NCI-H1417 (cell line): ENCODE measurements around the gene MEG3.
"Not testable (repeated sequence)": the region's sequence is repeated elsewhere in the genome, so short reads cannot be mapped to it uniquely, and the experiment has no call there.

Experiments
- DNase-seq, 3 experiments: peaks; one replicate each; lab custom pipeline; 2025; lab: John Stamatoyannopoulos, UW

The MEG3 gene

DNA sequence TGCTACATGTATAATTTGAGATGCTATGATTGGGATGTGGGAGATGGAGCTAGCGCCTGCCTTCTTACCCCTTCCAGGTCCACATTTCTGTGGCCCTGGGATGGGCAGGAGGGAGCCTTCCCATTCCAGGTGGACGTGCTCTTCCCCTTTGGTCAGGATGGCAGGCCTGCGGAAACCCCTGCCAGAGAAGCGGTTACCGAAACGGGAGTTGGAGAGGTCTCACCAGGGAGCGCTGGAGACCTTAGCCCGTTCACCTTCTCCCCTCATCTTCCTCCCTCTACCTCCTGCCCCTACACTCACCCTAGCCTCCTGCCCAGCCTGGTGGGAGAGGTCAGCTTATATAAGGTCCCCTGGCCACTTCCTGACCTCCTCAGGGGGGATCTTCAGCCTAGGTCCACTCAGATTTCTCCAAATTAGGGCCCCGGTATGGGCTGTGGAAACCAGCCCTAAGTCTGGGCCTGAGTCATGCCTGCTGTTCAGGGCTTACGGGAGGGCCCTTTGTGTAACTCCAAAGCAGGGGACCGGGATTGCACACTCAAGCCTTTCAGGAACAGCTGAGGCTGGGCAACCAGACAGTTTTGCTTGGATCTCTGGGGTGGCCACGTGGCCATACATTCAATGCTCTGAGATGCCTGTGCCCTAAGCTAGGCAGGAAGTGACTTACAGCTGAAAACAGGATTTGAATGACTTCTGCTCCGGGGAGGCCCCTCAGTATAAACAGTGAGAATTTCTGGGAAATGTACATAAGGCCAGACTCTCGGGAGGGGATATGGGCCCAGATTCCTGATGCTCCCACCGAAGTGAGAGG, 10.2 kb upstream of the MEG3 start:
- no peak for DNase-seq

- DNase-seq: no peak
These were observed 9.5 kb upstream of the MEG3 start for GRCh38 chr14:100816286-100816949.

- DNase-seq: no peak
These were observed 8.7 kb upstream of the MEG3 start for GRCh38 chr14:100816950-100817901.

- DNase-seq: no peak
These were observed 7.7 kb upstream of the MEG3 start for GRCh38 chr14:100818221-100818699.

- not testable (repeated sequence) for DNase-seq
These were observed 7.0 kb upstream of the MEG3 start for GRCh38 chr14:100818923-100819322.

DNA sequence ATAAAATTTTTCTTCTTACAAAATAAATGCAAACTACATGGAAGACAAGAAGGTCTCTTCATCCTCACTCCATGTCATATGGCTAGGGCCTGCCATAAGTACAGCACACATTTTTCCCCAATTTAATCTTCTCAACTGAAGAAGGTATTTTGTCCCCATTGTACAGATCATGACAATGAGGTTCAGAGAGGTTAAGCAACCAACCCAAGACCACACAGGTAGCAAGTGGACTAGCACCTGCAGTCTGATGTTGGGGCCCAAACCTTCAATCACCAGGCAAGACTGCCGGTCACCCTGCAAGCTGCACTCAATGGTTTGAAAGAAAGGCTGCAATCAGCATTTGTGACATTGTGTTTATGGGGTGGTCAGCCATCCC, 6.5 kb upstream of the MEG3 start:
- no peak for DNase-seq

DNA sequence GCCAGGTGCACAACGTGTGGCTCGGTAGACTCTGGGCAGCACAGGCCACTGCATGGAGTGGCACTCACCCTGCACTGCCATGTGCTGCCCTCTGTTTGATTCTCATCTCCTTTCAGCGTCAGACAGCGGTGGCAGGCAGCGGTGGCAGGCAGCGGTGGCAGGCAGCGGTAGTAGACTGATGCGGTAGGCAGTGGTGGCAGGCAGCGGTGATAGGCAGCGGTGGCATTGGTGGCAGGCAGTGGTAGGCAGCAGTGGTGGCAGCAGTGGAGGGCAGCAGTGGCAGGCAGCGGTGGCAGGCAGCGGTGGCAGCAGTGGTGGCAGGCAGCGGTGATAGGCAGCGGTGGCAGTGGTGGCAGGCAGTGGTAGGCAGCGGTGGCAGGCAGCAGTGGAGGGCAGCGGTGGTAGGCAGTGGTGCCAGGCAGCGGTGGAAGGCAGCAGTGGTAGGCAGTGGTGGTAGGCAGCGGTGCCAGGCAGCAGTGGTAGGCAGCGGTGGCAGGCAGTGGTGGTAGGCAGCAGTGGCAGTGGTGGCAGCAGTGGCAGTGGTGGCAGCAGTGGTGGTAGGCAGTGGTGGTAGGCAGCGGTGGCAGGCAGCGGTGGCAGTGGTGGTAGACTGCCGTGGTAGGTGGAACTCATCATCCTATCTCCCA, 6.0 kb upstream of the MEG3 start:
- DNase-seq: no peak

- DNase-seq: no peak
These were observed 5.0 kb upstream of the MEG3 start for GRCh38 chr14:100820957-100821356.

- no peak for DNase-seq
These were observed 3.9 kb upstream of the MEG3 start for GRCh38 chr14:100822013-100822412.

GRCh38 chr14:100822532-100823296, 3.2 kb upstream of the MEG3 start:
- DNase-seq: no peak

GRCh38 chr14:100823413-100824080, 2.4 kb upstream of the MEG3 start:
- DNase-seq: no peak

DNA sequence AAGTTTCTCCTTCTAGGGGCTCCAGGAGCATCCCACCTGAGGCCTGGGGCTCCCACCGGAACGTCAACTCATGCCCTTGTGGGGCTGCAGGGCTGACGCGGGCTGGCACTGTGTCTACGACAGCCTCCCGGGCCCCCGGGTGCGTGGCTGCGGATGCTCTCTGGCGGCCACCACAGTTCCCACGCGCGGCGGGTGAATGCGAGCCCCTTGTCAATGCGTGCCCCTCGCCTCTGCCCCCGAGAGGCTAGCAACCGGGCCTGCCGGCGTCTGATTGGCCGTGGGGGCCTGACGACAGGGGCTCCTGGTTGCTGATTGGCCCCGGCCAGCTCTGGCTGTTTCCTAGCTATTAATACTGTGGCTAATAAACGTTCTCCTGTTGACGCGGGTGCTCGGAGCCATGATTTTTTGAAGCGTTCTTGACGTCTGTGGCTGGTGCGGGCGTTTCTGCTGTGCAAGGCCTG, 1.8 kb upstream of the MEG3 start:
- no peak for DNase-seq

- no peak for DNase-seq
These were observed 811 bp upstream of the MEG3 start for GRCh38 chr14:100824901-100825712.

DNA sequence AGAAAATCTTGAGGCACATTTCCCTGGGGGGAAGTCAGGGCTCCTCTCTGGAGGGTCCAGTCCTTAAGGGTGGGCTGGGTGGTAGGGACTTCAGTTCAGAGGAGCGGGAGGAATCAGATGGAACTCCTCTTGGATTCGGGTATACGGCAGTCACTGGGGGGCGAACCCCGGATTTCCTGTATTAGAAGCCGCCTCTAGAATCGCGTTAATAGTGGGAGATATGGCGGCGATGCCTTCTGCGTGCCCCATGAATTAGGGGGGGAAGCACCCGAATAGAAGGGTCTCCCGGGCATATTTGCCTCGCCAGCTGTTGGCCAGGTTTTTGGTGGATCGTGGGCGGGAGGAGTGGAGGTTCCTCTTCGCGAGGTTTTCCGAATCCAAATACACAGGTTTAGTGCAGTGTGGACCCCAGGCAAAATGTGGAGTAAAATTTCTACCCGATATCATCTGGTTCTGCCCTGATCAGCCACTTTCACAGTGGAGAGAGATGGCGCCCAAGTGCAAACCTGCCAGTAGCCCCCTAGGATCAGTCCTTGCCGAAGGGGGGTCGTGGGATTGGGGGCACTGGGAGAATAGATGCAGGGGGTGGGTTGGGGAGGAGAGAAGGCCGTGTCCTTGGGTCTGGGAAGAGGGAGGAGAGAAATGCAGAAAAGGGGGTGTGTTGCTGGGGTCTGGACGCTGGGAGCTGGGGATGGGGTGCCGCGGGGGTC, 628 bp downstream of the MEG3 start:
- no peak for DNase-seq

DNA sequence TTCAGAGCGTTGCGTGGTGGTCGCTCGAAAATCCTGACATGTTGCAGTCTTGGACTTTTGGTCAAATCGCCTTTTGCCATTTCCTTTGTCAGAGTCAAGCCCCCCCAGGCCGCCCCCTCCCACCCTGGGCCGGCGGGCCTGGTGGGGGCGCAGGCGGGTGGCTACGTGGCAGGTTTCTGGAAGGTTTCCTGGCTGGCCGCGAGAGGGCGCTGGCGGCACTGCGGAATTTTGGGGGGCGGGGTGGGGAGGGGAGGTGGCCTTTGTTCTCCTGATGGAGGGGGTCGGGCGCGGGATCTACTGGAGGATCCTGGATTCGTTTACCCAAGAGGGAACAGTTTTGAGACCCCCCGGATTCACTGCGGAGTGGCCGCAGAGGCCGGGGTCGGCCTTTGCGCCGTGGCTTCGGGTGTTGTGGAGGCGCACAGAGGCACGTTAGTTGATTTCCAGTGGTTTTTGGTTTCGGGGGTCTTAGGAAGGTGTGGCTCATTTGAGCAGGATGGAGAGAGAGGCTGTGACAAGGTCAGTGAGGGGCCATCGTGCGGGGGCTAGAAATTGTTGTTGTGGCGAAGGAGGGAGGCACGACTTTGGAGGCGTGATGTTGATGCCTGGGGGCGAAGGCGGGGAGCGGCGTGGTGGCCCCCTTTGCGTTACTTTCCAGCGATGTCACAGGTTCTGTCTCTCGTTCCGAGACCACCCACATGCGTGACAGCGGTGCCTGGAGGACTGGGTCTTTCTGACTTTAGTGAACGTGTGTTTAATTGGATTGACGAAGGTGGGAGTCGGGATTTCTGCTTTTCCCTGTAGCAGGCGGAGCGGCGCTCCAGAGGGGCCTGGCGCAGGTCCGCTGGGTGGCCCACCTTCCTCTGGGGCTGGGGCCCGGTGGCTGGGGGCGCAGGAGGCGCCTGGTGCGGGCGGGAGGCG, 1.4 kb downstream of the MEG3 start:
- no peak for DNase-seq

DNA sequence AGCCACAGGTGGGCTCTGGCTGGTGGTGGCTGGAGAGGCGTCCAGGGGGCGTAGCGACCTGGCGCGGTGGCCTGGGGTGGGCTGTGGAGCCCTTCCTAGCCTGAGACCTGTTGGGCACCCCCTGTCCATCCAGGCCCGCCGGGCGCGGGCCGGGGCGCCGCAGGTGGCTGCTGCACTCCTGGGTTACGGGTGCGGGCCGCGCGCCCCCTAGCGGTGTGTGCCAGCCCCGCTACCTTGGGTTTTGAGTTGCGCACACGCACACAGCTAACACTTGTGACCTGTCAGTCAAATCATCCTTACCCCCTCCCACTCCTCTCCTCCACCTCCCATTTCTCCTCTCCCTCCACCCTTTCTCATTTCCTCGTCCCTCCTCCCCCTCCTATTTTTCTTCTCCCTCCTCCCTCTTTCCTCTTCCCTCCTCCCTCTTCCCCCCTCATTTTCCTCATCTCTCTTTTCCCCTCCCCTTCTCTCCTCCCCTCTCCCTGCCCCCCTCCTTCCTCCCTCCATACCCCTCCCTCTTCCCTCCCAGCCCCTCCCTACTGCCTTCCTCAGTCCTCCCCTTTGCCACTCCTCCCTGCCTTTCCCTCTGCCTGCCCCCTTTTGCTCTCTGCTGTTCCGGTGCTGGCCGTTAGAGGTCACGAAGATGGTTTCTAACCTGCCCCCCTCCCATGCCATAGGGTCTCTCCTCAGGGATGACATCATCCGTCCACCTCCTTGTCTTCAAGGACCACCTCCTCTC, 2.3 kb downstream of the MEG3 start:
- DNase-seq: peak in 1 of 3 experiments; percentile 19

DNA sequence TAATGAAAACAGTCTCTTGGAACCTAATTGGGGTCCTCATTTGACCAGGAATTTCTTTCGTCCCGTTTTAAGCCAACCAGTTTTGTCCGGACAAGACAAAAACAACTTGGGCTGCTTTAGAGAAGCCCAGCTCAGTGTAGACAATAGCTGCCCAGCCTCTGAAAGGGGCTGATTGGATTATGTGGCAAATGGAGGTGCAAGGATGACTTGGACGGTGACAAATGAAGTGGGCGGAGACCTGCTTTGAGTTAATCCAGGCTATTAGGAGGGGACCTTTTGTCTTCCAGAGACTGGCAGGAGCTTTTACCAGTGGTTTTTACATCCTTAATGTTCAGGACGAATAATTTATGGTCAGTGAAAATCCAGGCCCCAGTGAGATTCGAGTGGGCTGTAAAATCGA, 4.8 kb downstream of the MEG3 start:
- peak; percentile 39 to 88 (median 83) for DNase-seq
